ENCODE data around the gene NUP210.

Gene NUP210

DNA sequence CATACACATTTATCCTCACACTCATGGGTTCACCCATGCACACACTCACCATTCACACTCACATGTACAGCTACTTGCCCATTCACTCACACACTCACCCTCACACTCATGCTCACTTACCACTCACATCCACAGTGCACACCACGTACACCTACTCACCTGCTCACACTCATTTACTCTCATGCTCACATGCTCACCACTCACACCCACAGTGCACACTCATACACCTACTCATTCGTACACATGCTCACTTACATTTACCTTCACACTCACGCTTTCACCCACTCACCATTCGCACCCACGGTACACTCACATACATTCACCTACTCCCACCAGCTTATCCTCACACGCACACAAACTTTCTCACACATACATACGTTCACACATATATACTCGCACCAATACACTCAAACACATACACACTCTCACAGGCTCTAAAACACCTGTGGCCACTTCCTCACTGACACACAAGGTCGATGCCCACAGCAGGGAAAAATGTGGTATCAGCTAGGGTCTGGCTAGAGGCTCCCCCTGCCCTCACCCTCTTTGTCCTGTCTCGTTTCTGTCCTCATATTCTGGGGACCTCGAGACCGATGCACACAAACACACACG lies 46.0 kb downstream of the NUP210 start:
- no peak for DNase-seq

DNA sequence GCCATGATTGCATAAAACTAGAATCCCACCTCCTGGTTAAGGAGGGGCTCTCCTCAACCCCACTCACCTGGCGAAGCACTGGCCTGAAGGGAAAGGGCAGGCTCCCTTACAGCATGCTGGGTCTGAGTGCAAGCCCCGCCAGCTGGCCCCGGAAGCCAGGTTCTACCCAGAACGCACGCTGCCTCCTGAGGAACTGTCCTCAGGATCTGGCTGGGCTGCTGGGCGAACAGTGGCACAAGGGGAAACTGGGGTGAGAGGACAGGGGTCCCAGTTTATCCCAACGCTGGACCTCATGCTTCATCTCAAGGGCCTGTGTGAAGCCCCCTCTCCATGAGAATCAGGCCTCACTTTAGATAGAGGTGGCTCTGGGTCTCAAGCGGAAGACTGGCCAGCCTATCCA lies 47.5 kb downstream of the NUP210 start:
- DNase-seq = no peak

DNA sequence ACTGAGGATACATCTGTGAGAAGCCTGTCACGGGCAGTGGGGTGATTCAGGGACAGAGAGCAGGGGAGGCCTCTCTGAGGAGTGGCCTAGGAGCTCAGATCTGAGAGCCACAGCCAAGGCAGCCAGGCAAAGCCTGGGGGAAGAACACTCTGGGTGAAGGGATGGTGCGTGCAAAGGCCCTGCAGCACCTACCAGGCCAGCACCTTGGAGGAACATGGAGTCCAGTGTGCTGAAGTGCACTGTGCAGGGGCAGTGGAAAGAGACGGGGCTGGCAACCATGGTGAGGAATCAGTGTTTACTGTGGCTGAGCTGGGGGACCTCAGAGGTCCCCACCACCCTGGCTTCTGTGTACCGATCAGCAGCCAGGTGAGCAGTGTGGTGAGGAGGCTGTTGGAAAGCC lies 48.0 kb downstream of the NUP210 start:
- DNase-seq = no peak

DNA sequence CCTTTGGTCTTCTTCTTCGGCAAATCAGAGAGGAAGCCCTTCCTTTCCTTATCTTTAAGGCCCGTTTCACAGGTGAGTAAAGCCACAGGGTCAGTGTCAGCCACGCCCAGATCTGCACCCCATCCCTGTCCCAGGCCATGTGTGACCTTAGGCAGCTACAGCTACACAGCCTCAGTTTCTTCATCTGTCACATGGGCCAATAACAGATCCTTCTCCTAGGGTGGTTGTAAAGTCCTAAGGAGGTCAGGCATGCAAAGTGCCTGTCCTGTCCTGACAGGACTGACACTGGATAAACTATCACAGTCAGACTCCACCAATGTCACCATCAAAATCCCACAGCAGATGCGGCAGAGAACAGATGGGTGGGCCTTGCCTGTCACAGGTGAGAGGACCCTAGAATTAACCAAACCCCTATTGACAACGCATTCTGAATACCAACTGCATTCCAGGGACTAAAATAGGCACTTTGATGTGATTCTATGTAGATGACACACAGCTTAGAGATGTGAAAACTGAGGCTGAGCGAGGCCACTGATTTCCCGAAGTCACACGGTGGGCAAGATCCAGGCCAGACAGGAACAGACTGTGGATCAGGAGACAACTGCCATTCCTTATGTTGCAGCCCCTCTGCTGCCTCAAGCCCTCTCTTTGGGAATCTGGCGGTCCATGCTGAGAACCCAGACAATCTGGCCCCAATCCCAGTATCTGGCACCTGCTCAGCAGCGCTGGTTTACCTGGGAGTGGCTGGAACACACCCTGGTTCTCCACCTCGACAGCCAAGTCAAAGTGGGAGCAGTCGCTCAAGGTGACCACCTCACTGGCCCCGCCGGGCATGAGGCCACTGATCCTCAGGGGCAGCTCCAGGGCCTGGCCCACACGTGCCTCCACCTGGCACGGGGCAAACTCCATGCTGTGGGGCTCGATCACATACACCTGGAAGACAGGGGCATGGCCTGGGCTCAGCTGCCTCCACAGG lies 48.7 kb downstream of the NUP210 start:
- no peak for DNase-seq

DNA sequence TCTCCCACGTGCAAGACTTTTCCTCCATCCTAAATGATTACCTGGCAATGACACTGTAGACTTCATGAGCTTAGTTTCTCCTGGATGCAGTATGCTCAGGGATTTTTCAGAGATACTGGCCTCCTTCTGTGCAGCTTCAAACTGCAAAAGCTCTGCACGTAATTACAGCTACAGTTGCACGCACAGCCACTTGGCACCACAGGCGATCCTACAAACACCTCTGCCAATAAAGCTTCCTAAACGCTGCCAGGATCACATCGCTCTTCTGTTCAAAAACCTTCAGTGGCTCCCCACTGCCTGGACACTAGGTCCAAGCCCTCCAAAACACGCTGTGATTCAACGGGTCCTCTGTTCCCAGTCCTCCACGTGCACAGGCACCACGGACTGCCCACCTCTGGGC lies 49.5 kb downstream of the NUP210 start:
- no peak for DNase-seq

DNA sequence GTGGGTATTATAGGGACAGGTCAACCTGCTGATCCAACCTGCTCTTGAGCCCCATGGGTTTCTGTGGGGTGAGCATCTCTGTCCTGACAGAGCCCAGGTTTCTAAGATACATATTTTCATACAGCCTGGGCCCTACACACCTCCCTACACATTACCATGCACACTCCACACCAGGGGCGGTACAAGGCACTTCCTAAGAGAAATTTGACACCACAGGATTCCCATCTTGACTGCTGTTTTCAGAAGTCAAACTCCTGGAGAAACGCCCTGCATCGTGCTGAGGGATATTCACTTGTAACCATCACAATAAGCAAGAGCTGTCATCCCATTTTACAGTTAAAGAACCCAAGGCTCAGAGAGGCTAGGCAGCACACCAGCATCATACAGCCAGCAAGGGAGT lies 50.1 kb downstream of the NUP210 start:
- no peak for DNase-seq

DNA sequence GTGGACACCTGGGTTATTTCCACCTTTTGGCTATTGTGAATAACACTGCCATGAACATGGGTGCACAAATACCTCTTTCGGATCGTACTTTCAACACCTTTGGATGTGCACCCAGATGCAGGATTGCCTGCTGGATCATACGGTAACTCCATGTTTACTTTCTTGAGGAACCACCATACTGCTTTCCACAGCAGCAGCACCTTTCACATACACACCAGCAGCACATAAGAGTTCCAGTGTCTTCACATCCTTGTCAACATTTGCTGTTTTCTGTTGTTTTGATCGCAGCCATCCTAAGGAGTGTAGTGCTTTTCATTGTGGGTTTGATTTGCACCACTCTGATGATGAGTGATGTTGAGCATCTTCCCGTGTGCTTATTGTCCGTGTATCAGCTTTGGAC lies 51.3 kb downstream of the NUP210 start:
- no peak for DNase-seq

DNA sequence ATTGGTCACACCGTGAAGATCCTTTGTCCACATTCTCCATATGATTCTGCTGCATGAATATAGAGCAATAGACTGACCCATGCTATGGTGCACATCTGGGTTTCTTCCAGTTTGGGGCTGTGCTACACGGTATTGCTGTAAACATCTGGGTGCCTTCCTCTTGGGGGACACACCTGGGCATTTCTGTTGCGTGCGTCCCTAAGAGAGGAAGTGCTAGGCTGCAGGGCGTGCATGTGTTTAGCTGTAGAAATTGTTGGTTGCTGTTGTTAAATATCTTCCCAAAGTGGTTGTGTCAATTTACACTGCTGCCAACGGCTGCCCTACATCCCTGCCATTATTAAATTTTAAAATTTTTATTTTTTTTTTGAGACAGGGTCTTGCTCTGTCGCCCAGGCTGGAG lies 52.4 kb downstream of the NUP210 start:
- DNase-seq = no peak

DNA sequence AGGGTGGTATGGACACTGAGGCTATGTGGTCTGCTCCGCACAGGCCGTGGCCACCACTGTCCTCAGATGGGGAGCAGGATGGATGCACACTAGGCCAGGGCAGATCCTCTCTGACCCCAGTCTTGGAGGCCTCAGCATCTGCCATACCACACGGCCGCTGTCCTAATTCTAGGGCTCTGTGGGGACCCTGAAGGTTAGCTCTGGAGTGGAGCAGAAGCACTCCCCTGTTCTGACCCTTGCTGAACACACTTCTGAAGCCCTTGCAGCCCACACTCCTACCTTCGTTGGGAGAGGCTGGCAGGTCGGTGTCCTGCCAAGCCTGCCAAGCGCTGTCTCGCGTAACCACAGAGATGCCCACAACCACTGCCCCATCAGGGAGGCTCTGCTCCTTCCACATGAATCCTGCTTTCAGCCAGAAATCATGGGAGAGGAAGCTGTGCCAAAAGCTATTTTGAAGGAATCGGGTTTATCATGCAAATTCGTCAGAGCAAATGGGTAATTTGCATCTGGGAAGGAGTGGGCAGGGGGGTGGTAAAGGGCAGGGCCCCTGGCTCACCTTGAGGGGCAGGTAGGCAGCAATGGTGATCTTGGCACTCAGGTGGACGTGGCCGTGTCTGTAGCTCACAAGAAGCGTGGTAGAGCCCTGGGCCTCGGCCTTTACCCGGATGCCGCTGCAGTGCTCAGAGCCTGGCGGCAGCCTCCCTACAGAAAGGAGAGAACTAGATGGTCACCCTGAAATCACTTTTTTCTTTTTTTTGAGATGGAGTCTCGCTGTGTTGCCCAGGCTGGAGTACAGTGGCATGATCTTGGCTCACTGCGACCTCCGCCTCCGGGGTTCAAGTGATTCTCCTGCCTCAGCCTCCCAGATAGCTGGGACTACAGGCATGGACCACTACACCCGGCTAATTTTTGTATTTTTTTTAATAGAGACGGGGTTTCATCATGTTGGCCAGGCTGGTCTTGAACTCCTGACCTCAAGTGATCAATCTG lies 54.4 kb downstream of the NUP210 start:
- DNase-seq = no peak

DNA sequence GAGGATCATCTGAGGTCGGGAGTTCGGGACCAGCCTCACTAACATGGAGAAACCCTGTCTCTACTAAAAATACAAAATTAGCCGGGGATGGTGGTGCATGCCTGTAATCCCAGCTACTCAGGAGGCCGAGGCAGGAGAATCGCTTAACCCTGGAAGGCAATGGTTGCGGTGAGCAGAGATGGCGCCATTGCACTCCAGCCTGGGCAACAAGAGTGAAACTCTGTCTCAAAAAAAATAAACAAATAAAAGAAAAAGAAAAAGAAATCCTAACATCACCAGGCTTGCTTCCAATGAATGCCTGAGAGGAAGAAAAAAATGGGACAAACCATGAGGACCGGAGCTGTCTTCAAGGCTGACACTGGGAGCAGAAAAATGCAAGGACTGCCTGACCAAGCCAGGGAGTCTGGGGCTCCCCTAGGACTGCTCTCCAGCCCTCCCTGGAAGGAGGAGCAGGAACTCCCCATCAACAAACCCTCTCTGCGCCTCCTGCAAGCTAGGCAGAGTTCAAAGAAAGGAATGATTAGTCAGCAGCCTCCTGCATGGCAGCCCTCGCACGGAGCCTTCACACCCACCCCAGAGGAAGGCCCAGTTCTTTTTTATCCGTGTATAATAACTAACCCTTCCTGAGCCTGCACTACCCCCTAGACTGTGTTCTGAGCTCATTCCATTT lies 55.4 kb downstream of the NUP210 start:
- DNase-seq = no peak

DNA sequence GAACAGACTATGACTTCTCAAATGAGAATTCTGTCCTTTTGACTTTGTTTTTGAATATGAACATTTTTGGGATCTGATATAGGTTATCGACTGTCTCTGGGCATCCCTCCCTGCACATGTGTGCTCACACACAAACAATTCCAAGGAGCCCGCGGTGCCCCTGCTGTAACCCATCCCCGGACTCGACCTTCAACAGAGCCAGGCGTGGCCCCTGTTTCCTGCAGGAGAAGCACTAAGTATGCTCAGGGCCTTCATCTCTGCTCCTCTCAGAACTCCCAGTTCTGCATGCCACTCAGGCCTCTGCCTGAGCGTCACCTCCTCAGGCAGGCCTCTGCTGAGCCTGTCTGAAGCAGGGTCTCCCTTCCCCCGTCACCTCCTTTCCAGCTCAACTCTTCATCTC lies 57.6 kb downstream of the NUP210 start:
- no peak for DNase-seq

DNA sequence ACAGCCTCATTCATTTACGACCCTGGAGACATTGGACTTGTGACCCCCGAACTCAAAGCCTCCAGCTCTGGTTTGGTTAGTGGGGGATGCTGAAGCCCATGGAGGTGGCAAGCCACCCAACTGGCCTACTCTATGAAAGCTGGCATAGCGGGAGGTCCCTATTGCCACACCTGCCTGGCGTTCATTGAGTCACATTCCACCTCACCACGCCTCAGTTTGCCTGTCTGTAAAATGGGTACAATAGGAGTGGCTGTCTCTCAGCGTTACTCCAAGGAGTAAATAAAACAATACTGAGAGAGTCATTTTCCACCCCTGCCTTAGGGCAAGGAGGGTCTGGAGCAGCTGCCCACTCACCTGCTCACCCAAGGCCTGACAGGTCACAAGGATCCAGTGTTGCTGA lies 60.2 kb downstream of the NUP210 start:
- no peak for DNase-seq

DNA sequence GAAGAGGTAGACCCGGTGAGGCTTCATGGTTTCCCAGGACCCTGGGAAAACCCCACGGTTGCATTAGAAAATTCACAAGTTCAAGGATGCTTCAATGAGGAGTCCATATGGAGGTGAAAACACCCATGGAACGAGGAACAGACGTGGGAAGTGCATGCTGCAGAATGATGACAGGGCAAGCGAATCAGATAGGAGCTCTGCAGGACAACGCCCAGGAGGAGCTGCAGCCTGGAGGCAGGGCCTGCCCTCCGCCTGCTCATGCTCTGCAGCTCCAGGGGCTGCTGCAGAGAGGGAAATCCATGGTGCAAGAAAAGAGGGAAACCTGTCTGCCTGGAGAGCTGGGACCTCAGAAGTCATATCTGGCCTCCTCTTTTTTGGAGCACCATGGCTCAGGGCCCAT lies 61.5 kb downstream of the NUP210 start:
- no peak for DNase-seq

DNA sequence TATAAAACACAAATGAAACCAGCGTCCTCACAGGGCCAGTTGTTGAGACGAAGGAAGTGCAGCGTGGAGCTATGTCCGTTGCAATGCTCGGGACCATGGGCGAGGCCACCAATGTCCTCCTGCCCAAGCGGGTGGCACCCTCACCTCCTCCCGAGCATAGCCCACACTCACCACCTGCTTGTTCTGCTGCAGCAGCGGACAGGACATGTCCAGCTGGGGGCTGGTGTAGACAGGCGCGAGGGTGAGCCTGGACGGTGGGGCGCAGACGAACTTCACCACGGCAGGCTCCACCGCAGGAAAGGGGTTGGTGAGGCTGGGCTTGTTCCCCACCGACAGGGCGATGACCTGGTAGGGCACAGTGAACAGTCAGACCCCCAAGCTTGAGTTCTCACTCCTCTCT lies 62.1 kb downstream of the NUP210 start:
- DNase-seq = no peak

DNA sequence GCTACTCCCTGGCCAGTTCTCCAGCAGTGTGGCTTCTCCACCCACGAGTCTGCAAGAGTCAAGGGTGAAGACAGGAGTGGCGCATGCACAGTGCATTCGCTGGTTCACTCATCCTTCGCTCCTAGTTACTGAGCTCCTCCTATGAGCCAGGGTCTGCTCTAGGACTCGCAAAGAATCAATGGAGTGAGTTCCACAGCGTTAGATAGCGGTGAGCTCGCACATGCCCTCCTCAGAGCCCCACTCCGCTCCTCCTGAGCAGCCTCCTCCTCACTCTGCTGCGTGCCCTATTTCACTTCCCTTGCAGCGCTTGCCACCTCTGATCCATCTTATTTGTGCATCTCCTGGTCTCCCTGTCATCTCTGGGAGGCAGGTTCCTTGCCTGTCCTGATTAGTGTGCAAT lies 63.0 kb downstream of the NUP210 start:
- DNase-seq = no peak

DNA sequence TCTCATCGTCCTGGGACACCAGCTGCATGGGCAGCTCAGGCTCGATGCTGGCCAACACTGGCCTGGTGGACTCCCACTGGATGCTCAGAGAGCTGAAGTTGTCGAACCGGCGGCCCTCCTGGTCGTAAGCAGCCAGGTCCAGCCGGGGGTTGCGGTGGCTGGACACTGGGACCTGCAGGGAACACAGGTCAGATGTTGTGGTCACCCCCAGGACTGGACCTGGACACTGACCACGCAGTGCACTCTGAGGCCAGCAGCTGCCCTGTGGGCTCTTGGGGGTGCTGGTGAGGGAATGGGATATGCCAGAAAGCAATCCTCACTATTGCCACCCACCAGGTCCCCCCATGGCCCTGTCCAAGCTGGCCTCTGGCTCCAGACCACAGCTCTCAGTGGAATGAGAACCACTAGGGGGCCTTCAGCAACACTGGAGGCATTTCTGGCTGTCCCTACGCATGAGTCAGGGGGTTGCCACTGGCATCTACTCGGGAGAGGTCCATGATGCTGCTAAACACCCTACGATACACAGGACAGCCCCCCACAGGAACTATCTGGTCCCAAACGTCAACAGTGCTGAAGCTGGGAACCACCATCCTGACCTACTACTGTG lies 66.1 kb downstream of the NUP210 start:
- DNase-seq = no peak

DNA sequence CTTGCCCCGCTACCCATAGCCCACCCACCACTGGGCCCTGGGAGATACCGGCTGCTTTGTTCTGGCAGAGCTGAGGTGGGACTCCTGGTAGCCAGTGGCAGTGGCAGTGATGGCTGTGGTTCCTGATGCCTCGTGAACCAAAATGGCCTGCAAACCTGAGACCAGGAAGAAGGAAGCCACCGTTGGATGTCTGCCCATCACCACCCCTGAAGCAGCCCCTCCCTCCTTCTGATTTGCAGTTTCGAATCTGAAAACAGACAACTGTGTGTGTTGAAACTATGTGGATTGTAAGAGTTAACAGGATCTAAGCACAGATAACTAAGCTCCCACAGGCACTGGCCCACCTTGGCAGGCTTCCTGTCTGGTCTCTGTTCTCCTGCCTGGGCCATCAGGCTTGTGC lies 66.6 kb downstream of the NUP210 start:
- DNase-seq = no peak

DNA sequence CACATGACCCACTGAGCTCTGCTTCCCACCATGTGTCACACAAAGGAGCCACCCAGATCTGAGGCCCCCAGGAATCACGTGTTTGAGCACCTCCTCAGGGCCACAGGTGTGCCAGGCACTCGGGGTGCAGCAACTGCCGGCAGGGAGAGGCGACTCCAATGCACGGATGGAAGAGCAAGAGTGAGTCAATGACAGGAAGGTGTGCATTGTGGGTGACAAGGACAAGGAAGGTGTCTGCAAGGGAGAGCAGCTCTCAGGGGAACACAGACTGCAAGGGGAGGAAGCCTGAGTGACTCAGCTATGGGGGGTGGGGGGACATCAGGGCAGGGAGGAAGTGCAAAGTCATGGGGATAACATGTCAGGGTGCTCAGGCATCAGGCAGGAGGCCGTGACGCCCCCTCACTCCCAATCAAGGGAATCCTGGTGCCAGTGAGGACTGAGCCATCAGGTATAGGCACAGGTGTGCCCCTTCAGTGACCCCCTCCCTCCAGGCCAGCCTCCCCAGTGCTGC lies 67.4 kb downstream of the NUP210 start:
- DNase-seq = no peak

DNA sequence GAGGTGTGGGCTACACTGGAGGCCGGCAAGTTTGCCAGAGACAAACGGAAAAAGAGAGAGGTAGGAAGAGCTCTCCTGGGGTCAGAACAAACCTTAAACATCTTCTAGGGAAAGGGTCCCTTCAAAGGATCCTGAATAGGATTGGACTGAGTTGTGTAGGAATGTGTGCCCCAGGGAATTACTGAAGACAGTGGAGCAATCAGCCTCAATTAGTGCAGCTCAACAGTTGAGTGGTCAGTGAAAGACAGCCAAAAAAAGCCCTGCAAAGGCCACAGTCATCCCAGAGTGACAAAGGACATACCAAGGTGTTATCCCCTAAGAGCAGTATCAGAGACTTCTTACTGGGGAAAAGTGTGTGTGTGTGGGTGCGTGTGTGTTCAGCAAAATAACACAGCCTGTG lies 70.3 kb downstream of the NUP210 start:
- DNase-seq = no peak

DNA sequence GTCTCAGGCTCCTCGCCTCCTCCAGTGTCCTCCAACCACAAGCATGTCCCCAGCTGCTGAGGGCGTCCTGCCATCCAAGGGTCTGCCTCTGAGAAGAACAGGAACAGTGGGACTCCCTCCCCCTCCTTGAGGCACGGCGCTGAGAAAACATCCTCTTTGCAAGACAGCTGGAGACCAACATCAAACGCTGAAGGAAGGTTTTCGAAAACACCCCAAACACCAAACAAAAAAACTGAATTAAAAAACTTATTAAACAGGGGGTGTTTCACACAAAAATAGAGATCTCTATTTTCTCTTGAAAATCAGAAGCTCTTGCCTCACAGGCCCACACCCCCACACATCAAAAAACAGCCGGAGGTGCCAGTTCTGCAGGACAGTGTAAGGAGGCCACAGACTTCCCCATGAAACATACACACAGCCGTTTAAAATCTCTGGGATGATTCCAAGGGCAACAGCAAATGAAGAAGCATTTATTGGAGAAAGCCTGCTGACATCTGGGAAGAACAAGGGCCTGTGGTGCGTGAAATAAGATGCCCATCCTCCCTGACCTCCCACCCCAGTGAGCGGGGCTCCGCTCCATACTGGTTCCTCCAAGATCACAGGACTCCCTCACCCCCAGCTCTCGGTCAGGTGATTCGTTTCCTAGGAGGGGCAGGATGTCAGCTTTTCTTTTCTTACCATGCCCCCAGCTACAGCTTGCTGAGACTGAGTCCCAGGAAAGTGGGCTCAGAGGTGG lies 71.3 kb downstream of the NUP210 start:
- DNase-seq = no peak

DNA sequence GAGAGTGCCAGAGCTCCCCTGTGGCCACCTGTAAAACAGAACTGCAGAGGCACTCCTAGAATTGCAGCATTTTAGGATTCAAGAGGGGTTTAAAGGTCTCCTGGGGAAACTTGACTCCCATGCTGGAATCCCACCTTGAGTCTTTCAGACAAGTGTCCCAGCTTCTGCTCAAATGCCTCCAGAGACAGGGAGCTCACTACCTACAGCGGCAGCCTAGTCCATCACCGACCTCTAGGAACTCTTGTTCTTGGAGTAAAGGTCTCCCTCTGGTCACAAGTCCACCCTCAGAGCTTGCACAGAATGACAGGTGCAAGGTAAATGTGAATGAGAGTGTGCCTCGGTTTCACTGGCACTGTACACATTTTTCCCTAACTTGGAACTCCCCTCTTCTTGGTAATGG lies 72.0 kb downstream of the NUP210 start:
- DNase-seq = no peak
